GM23338 (cell line): ENCODE data around the gene REELD1. TPM values are rescaled to one million over a fixed set of nuclear protein-coding genes. Genes with fewer than 3 reads are reported as not detected.

Experiments
- ATAC-seq: fragments of 200-7000 bp; cut with Tn5 transposase; 3 replicates; pipeline ENCODE4 v1.9.1; 2020
- DNase-seq: peaks from one replicate; pipeline ENCODE4 v3.0.0-alpha.2; 2015; ENCODE audit warnings: low spot score
- H2AFZ ChIP-seq: fragments of 200-600 bp; sonication (generic); 2 replicates; pipeline ENCODE4 v1.8.0; 2016; ENCODE audit warnings: antibody characterized with exemption, mild to moderate bottlenecking, moderate library complexity
- H3F3A ChIP-seq: fragments of 200-600 bp; sonication (generic); replicated peaks from 2 replicates; pipeline ENCODE4 v1.8.0; 2017; ENCODE audit warnings: antibody characterized with exemption, mixed run types, low read depth
- H3K27ac ChIP-seq: fragments of 200-600 bp; sonication (generic); 2 replicates; pipeline ENCODE4 v1.6.1; 2016; ENCODE audit warnings: low read depth
- H3K27me3 ChIP-seq: fragments of 200-600 bp; sonication (generic); 2 replicates; pipeline ENCODE4 v1.8.0; 2016; ENCODE audit warnings: mild to moderate bottlenecking, mixed run types, moderate library complexity; ENCODE audit not compliant: insufficient read depth
- H3K36me3 ChIP-seq: fragments of 200-600 bp; sonication (generic); 2 replicates; pipeline ENCODE4 v1.8.0; 2016; ENCODE audit warnings: mild to moderate bottlenecking; ENCODE audit not compliant: insufficient read depth
- H3K4me1 ChIP-seq: fragments of 200-600 bp; sonication (generic); 2 replicates; pipeline ENCODE4 v1.8.0; 2016; ENCODE audit warnings: mild to moderate bottlenecking, moderate library complexity; ENCODE audit not compliant: insufficient read depth
- H3K4me2 ChIP-seq: fragments of 200-600 bp; sonication (generic); 2 replicates; pipeline ENCODE4 v1.7.1; 2017; ENCODE audit warnings: mixed run types
- H3K4me3 ChIP-seq: fragments of 200-600 bp; sonication (generic); 2 replicates; pipeline ENCODE4 v1.6.1; 2016; ENCODE audit warnings: mixed run types
- H3K79me2 ChIP-seq: fragments of 200-600 bp; sonication (generic); replicated peaks from 2 replicates; pipeline ENCODE4 v1.8.0; 2017; ENCODE audit warnings: mild to moderate bottlenecking; ENCODE audit not compliant: insufficient read depth
- H3K9me2 ChIP-seq: fragments of 200-600 bp; sonication (generic); 2 replicates; pipeline ENCODE4 v1.8.0; 2017; ENCODE audit not compliant: insufficient read depth
- H4K20me1 ChIP-seq: fragments of 200-600 bp; sonication (generic); replicated peaks from 2 replicates; pipeline ENCODE4 v1.8.0; 2017; ENCODE audit warnings: mild to moderate bottlenecking; ENCODE audit not compliant: insufficient read depth
- H3K27ac Mint-ChIP-seq: 2 replicates; pipeline ENCODE4 v1.8.0; 2020; ENCODE audit warnings: inconsistent platforms, mild to moderate bottlenecking, moderate library complexity, mixed read lengths
- H3K27me3 Mint-ChIP-seq: 3 replicates; pipeline ENCODE4 v1.8.0; 2022; ENCODE audit warnings: low read depth, mild to moderate bottlenecking, moderate library complexity, mixed read lengths, inconsistent platforms; ENCODE audit not compliant: insufficient read depth, poor library complexity
- H3K36me3 Mint-ChIP-seq: 3 replicates; pipeline ENCODE4 v1.8.0; 2021; ENCODE audit warnings: low read depth, mild to moderate bottlenecking, inconsistent platforms, moderate library complexity, mixed read lengths
- H3K4me1 Mint-ChIP-seq: 3 replicates; pipeline ENCODE4 v1.8.0; 2020; ENCODE audit warnings: mild to moderate bottlenecking, inconsistent platforms, mixed read lengths
- H3K4me3 Mint-ChIP-seq: 3 replicates; pipeline ENCODE4 v1.8.0; 2021; ENCODE audit warnings: moderate library complexity, mild to moderate bottlenecking, inconsistent platforms, mixed read lengths
- H3K9me3 Mint-ChIP-seq: 3 replicates; pipeline ENCODE4 v1.8.0; 2020; ENCODE audit warnings: moderate library complexity, mild to moderate bottlenecking, inconsistent platforms, mixed read lengths
- CTCF ChIP-seq, 2 experiments: fragments of 200-600 bp in 1 of 2; sonication (generic) in 1 of 2; conservative IDR thresholded peaks; 2 replicates each; pipeline versions ENCODE4 v1.5.1 to v1.6.1; 2016 to 2017; ENCODE audit warnings: antibody characterized with exemption in 2 of 2, low read depth in 2 of 2, mild to moderate bottlenecking in 2 of 2, moderate library complexity in 1 of 2
- ETS1 ChIP-seq: IDR thresholded peaks from 2 replicates; pipeline ENCODE4 v1.6.1; 2016; ENCODE audit warnings: antibody characterized with exemption
- NANOG ChIP-seq: IDR thresholded peaks from 2 replicates; pipeline ENCODE4 v1.6.1; 2016; ENCODE audit warnings: antibody characterized with exemption, borderline replicate concordance
- STAT1 ChIP-seq: IDR thresholded peaks from one replicate; pipeline ENCODE4 v1.6.1; 2016; ENCODE audit warnings: antibody characterized with exemption; ENCODE audit not compliant: unreplicated experiment
- polyA plus RNA-seq: library from polyadenylated mRNA; unstranded; fragments of >200 nt; fragmentation: Nextera tagmentation; extraction: Ambion mirVana; gene quantifications from 2 replicates; pipeline ENCODE4 v1.2.1, GENCODE V29; 2016
- total RNA-seq: library from RNA; depleted of rRNA; stranded (reverse); fragments of >200 nt; shearing (Covaris generic); gene quantifications from 2 replicates; pipeline ENCODE4 v1.2.3, GENCODE V29; 2014
- TF ChIP-seq, protein P1 (sequence below): IDR thresholded peaks from one replicate; pipeline ENCODE4 v1.6.1; 2018; ENCODE audit warnings: antibody characterized with exemption; ENCODE audit not compliant: unreplicated experiment
- TF ChIP-seq, protein P2 (sequence below): fragments of 250-450 bp; sonication (Bioruptor Pico); IDR thresholded peaks from 2 replicates; pipeline ENCODE4 v1.5.0; 2020; ENCODE audit warnings: mild to moderate bottlenecking, moderate library complexity

REELD1 gene
- total and polyA plus RNA-seq, 2 experiments from 2014 or later = 0.19 TPM; not detected in 1

GRCh38 chr4:146165840-146166239 lies 48.5 kb upstream of the REELD1 start:
- no peaks in the 10 kb centered on the region for H3K9me2 ChIP-seq
- H3K4me1 ChIP-seq = no peaks in the 10 kb centered on the region
- H3K27me3 ChIP-seq = no peaks in the 10 kb centered on the region
- H3K79me2 ChIP-seq = no peaks in the 10 kb centered on the region
- no peaks in the 10 kb centered on the region; the same call in 2 of the 3 replicates for H3K9me3 Mint-ChIP-seq
- no peaks in the 10 kb centered on the region for H3K4me1 Mint-ChIP-seq
- no peak for ATAC-seq
- no peak overlapping the region for H3K4me3 Mint-ChIP-seq
- no peak for DNase-seq
- H3K4me3 ChIP-seq = no peak overlapping the region
- no peak overlapping the region for H3K27ac Mint-ChIP-seq
- H2AFZ ChIP-seq = no peak overlapping the region
- H3K36me3 ChIP-seq = no peaks in the 10 kb centered on the region
- H3K4me2 ChIP-seq = no peak overlapping the region
- no peaks in the 10 kb centered on the region for H3K27me3 Mint-ChIP-seq
- TF ChIP-seq, protein P1, sequence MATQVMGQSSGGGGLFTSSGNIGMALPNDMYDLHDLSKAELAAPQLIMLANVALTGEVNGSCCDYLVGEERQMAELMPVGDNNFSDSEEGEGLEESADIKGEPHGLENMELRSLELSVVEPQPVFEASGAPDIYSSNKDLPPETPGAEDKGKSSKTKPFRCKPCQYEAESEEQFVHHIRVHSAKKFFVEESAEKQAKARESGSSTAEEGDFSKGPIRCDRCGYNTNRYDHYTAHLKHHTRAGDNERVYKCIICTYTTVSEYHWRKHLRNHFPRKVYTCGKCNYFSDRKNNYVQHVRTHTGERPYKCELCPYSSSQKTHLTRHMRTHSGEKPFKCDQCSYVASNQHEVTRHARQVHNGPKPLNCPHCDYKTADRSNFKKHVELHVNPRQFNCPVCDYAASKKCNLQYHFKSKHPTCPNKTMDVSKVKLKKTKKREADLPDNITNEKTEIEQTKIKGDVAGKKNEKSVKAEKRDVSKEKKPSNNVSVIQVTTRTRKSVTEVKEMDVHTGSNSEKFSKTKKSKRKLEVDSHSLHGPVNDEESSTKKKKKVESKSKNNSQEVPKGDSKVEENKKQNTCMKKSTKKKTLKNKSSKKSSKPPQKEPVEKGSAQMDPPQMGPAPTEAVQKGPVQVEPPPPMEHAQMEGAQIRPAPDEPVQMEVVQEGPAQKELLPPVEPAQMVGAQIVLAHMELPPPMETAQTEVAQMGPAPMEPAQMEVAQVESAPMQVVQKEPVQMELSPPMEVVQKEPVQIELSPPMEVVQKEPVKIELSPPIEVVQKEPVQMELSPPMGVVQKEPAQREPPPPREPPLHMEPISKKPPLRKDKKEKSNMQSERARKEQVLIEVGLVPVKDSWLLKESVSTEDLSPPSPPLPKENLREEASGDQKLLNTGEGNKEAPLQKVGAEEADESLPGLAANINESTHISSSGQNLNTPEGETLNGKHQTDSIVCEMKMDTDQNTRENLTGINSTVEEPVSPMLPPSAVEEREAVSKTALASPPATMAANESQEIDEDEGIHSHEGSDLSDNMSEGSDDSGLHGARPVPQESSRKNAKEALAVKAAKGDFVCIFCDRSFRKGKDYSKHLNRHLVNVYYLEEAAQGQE = no peak
- TF ChIP-seq CTCF (conservative IDR thresholded peaks at IDR 0.05; ENCODE audit: low read depth in 2 of 2) (no peak), STAT1 (no peak), NANOG (no peak), ETS1 (no peak)
- TF ChIP-seq, protein P2, sequence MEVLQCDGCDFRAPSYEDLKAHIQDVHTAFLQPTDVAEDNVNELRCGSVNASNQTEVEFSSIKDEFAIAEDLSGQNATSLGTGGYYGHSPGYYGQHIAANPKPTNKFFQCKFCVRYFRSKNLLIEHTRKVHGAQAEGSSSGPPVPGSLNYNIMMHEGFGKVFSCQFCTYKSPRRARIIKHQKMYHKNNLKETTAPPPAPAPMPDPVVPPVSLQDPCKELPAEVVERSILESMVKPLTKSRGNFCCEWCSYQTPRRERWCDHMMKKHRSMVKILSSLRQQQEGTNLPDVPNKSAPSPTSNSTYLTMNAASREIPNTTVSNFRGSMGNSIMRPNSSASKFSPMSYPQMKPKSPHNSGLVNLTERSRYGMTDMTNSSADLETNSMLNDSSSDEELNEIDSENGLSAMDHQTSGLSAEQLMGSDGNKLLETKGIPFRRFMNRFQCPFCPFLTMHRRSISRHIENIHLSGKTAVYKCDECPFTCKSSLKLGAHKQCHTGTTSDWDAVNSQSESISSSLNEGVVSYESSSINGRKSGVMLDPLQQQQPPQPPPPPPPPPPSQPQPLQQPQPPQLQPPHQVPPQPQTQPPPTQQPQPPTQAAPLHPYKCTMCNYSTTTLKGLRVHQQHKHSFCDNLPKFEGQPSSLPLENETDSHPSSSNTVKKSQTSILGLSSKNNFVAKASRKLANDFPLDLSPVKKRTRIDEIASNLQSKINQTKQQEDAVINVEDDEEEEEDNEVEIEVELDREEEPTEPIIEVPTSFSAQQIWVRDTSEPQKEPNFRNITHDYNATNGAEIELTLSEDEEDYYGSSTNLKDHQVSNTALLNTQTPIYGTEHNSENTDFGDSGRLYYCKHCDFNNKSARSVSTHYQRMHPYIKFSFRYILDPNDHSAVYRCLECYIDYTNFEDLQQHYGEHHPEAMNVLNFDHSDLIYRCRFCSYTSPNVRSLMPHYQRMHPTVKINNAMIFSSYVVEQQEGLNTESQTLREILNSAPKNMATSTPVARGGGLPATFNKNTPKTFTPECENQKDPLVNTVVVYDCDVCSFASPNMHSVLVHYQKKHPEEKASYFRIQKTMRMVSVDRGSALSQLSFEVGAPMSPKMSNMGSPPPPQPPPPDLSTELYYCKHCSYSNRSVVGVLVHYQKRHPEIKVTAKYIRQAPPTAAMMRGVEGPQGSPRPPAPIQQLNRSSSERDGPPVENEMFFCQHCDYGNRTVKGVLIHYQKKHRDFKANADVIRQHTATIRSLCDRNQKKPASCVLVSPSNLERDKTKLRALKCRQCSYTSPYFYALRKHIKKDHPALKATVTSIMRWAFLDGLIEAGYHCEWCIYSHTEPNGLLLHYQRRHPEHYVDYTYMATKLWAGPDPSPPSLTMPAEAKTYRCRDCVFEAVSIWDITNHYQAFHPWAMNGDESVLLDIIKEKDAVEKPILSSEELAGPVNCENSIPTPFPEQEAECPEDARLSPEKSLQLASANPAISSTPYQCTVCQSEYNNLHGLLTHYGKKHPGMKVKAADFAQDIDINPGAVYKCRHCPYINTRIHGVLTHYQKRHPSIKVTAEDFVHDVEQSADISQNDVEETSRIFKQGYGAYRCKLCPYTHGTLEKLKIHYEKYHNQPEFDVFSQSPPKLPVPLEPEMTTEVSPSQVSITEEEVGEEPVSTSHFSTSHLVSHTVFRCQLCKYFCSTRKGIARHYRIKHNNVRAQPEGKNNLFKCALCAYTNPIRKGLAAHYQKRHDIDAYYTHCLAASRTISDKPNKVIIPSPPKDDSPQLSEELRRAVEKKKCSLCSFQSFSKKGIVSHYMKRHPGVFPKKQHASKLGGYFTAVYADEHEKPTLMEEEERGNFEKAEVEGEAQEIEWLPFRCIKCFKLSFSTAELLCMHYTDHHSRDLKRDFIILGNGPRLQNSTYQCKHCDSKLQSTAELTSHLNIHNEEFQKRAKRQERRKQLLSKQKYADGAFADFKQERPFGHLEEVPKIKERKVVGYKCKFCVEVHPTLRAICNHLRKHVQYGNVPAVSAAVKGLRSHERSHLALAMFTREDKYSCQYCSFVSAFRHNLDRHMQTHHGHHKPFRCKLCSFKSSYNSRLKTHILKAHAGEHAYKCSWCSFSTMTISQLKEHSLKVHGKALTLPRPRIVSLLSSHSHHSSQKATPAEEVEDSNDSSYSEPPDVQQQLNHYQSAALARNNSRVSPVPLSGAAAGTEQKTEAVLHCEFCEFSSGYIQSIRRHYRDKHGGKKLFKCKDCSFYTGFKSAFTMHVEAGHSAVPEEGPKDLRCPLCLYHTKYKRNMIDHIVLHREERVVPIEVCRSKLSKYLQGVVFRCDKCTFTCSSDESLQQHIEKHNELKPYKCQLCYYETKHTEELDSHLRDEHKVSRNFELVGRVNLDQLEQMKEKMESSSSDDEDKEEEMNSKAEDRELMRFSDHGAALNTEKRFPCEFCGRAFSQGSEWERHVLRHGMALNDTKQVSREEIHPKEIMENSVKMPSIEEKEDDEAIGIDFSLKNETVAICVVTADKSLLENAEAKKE = no peak
- H4K20me1 ChIP-seq = no peaks in the 10 kb centered on the region
- H3F3A ChIP-seq = no peaks in the 10 kb centered on the region
- H3K27ac ChIP-seq = no peak overlapping the region
- no peaks in the 10 kb centered on the region for H3K36me3 Mint-ChIP-seq
